Ovary (tissue), 3 donors: ENCODE measurements around the gene RHBDL1.

Experiments
- POLR2A ChIP-seq: fragments of 450-650 bp; IDR thresholded peaks from one replicate; pipeline ENCODE4 v1.6.1; 2017; ENCODE audit warnings: antibody characterized with exemption, mild to moderate bottlenecking, moderate library complexity
- TF ChIP-seq, protein P1 (sequence below), 3 donors: fragments of 450-650 bp in 2 of 3; fragments of 200-600 bp in 1 of 3; IDR thresholded peaks; one replicate each; pipeline versions ENCODE4 v1.5.1 to v1.8.0; 2016 to 2022; ENCODE audit warnings: antibody characterized with exemption in 3 of 3, mild to moderate bottlenecking in 1 of 3
- donor health status: DM: no; HTN: no; CAD: no.

GRCh38 chr16:687499-687898, 12.0 kb downstream of the RHBDL1 start:
- TF ChIP-seq, protein P1, sequence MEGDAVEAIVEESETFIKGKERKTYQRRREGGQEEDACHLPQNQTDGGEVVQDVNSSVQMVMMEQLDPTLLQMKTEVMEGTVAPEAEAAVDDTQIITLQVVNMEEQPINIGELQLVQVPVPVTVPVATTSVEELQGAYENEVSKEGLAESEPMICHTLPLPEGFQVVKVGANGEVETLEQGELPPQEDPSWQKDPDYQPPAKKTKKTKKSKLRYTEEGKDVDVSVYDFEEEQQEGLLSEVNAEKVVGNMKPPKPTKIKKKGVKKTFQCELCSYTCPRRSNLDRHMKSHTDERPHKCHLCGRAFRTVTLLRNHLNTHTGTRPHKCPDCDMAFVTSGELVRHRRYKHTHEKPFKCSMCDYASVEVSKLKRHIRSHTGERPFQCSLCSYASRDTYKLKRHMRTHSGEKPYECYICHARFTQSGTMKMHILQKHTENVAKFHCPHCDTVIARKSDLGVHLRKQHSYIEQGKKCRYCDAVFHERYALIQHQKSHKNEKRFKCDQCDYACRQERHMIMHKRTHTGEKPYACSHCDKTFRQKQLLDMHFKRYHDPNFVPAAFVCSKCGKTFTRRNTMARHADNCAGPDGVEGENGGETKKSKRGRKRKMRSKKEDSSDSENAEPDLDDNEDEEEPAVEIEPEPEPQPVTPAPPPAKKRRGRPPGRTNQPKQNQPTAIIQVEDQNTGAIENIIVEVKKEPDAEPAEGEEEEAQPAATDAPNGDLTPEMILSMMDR (IDR thresholded peaks at IDR 0.05), result no peak
- TF ChIP-seq POLR2A, result no peak
